GM12878 (cell line): Measurements from ENCODE around the gene SLC25A48. TPM values are rescaled to one million over a fixed set of nuclear protein-coding genes. Genes with fewer than 3 reads are reported as not detected.

Source experiments
- ATAC-seq: fragments of 200-7000 bp; cut with Tn5 transposase; 3 replicates; pipeline ENCODE4 v1.9.1; 2020; ENCODE audit warnings: mild to moderate bottlenecking, moderate library complexity
- BruUV-seq: library from RNA; stranded (reverse); fragments of 400-500 nt; replicated peaks from 2 replicates; lab custom pipeline; 2021; lab: Mats Ljungman, UMichigan
- CTCF ChIA-PET: fragments of 300-600 bp; sonication (Branson Sonifier 250); formaldehyde crosslinking; extraction: SDS; loops from one replicate; lab custom pipeline; 2021; ENCODE audit warnings: inconsistent platforms; lab: Yijun Ruan, JAX
- POLR2A ChIA-PET: fragments of 350-600 bp; formaldehyde crosslinking; extraction: SDS; loops from one replicate; lab custom pipeline; 2021; ENCODE audit warnings: inconsistent platforms; lab: Charles Lee
- RAD21 ChIA-PET: fragments of 300-600 bp; sonication (Branson Sonifier 250); formaldehyde crosslinking; loops from one replicate; lab custom pipeline; 2023; ENCODE audit warnings: antibody characterized with exemption; ENCODE audit not compliant: unreplicated experiment; lab: Charles Lee
- SMC1A ChIA-PET: fragments of 300-600 bp; sonication (Branson Sonifier 250); formaldehyde crosslinking; loops from one replicate; lab custom pipeline; 2023; ENCODE audit not compliant: unreplicated experiment, uncharacterized antibody; lab: Charles Lee
- DNase-seq: peaks from one replicate; pipeline ENCODE4 v3.0.0-alpha.2; 2011; ENCODE audit warnings: low read depth, low spot score
- FAIRE-seq: peaks from 3 replicates; lab custom pipeline; 2011; peaks lifted over from hg19 to GRCh38; lab: Jason Lieb, UNC
- H2AFZ ChIP-seq: 2 replicates; pipeline ENCODE4 v1.6.0; 2011; ENCODE audit warnings: low read depth, low read length, control low read depth; ENCODE audit not compliant: control insufficient read depth
- H3K27ac ChIP-seq: 2 replicates; pipeline ENCODE4 v1.5.1; 2011; ENCODE audit warnings: control low read depth; ENCODE audit not compliant: control insufficient read depth, insufficient read depth
- H3K27me3 ChIP-seq, 2 experiments: replicated peaks in 1 of 2; 2 replicates each; pipeline versions ENCODE4 v1.6.0 to v1.6.1; 2011; ENCODE audit warnings: low read length in 1 of 2; ENCODE audit not compliant: control insufficient read depth in 2 of 2, insufficient read depth in 2 of 2
- H3K36me3 ChIP-seq, 2 experiments: 2 replicates each; pipeline ENCODE4 v1.5.1; 2011; ENCODE audit warnings: low read length in 1 of 2; ENCODE audit not compliant: control insufficient read depth in 2 of 2, insufficient read depth in 2 of 2
- H3K4me1 ChIP-seq: 2 replicates; pipeline ENCODE4 v1.6.1; 2011; ENCODE audit warnings: mild to moderate bottlenecking, low read length, moderate library complexity, mixed read lengths; ENCODE audit not compliant: control insufficient read depth, insufficient read depth
- H3K4me2 ChIP-seq: 2 replicates; pipeline ENCODE4 v1.6.0; 2011; ENCODE audit warnings: control low read depth; ENCODE audit not compliant: control insufficient read depth, insufficient read depth
- H3K4me3 ChIP-seq: fragments of 200-600 bp; sonication (generic); 2 replicates; pipeline ENCODE4 v1.5.1; 2016
- H3K79me2 ChIP-seq: 2 replicates; pipeline ENCODE4 v1.6.0; 2011; ENCODE audit warnings: low read length; ENCODE audit not compliant: control insufficient read depth, insufficient read depth
- H3K9ac ChIP-seq: 2 replicates; pipeline ENCODE4 v1.8.0; 2011; ENCODE audit warnings: low read length, control low read depth, mixed read lengths; ENCODE audit not compliant: control insufficient read depth, insufficient read depth
- H3K9me3 ChIP-seq: replicated peaks from 3 replicates; pipeline ENCODE4 v1.5.1; 2011; ENCODE audit warnings: mild to moderate bottlenecking, low read length; ENCODE audit not compliant: control insufficient read depth, insufficient read depth
- H4K20me1 ChIP-seq: 2 replicates; pipeline ENCODE4 v1.6.0; 2011; ENCODE audit not compliant: control insufficient read depth, insufficient read depth
- CEBPB ChIP-seq, 2 experiments: fragments of 150-350 bp in 1 of 2; IDR thresholded peaks; 2 replicates each; pipeline ENCODE4 v1.6.1; 2012 to 2014; ENCODE audit warnings: low read depth in 2 of 2, low read length in 2 of 2, borderline replicate concordance in 1 of 2, inconsistent platforms in 1 of 2
- CHD1 ChIP-seq: IDR thresholded peaks from 2 replicates; pipeline ENCODE4 v1.6.1; 2012; ENCODE audit warnings: low read depth, low read length, improper control_type of control experiment
- CHD2 ChIP-seq: IDR thresholded peaks from 2 replicates; pipeline ENCODE4 v1.6.1; 2011; ENCODE audit warnings: low read depth, low read length, improper control_type of control experiment, borderline replicate concordance
- CREM ChIP-seq: IDR thresholded peaks from 2 replicates; pipeline ENCODE4 v1.6.1; 2014; ENCODE audit warnings: antibody characterized with exemption, low read depth
- GABPA ChIP-seq: IDR thresholded peaks from 2 replicates; pipeline ENCODE4 v1.6.1; 2014; ENCODE audit warnings: antibody characterized with exemption, low read depth, mild to moderate bottlenecking, inconsistent platforms
- IRF5 ChIP-seq: fragments of 450-650 bp; IDR thresholded peaks from 2 replicates; pipeline ENCODE4 v1.6.1; 2017; ENCODE audit warnings: borderline replicate concordance
- KDM1A ChIP-seq: fragments of 200-600 bp; sonication (generic); IDR thresholded peaks from 2 replicates; pipeline ENCODE4 v1.6.1; 2016; ENCODE audit warnings: borderline replicate concordance
- POLR2A ChIP-seq: IDR thresholded peaks from 2 replicates; pipeline ENCODE4 v1.6.1; 2011; ENCODE audit warnings: low read depth, mild to moderate bottlenecking, low read length
- RB1 ChIP-seq: fragments of 450-650 bp; formaldehyde crosslinking; IDR thresholded peaks from 2 replicates; pipeline ENCODE4 v1.6.1; 2017; ENCODE audit warnings: mild to moderate bottlenecking, borderline replicate concordance
- SMARCA5 ChIP-seq: fragments of 450-650 bp; IDR thresholded peaks from 2 replicates; pipeline ENCODE4 v1.6.1; 2017; ENCODE audit warnings: mild to moderate bottlenecking
- SPI1 ChIP-seq: IDR thresholded peaks from 2 replicates; pipeline ENCODE4 v1.6.1; 2011; ENCODE audit warnings: low read depth, mild to moderate bottlenecking, low read length, moderate library complexity, borderline replicate concordance; ENCODE audit not compliant: insufficient read depth
- STAT1 ChIP-seq: fragments of 450-650 bp; conservative IDR thresholded peaks from 2 replicates; pipeline ENCODE4 v1.6.1; 2014; ENCODE audit warnings: antibody characterized with exemption, mild to moderate bottlenecking
- ZNF217 ChIP-seq: fragments of 450-650 bp; IDR thresholded peaks from 2 replicates; pipeline ENCODE4 v1.6.1; 2017; ENCODE audit warnings: antibody characterized with exemption, mild to moderate bottlenecking
- ZNF24 ChIP-seq: fragments of 450-650 bp; IDR thresholded peaks from 2 replicates; pipeline ENCODE4 v1.6.1; 2017; ENCODE audit warnings: antibody characterized with exemption, mild to moderate bottlenecking
- WGBS: methylation state at CpG from one replicate; pipeline ENCODE4 v1.1.6; 2016; ENCODE audit warnings: low lambda C conversion rate; ENCODE audit not compliant: insufficient replicate concordance, insufficient coverage; ENCODE audit errors: missing lambda C conversion rate; 5-methylcytosine and 5-hydroxymethylcytosine counted together
- in situ Hi-C: fragments of 300-500 bp; cut with MboI; formaldehyde crosslinking; loops from 9 replicates; pipeline ENCODE4 v1.14.3; 2018; ENCODE audit warnings: mixed read lengths
- intact Hi-C: fragments of 100-400 bp; cut with micrococcal nuclease; formaldehyde crosslinking; loops from one replicate; pipeline ENCODE4 v1.14.2; 2022; ENCODE audit not compliant: unreplicated experiment
- polyA plus RNA-seq, 11 experiments: library from polyadenylated mRNA; depleted of rRNA in 4 of 11; unstranded in 6 of 11; stranded (reverse) in 5 of 11; fragments of >200 nt; fragmentation: Nextera tagmentation in 4 of 11; fragmentation: Illumina TruSeq in 1 of 11; extraction: Ambion mirVana in 4 of 11; extraction: Trizol in 1 of 11; gene quantifications; 1 replicate in 1 of 11; 2 replicates in 10 of 11; pipeline versions ENCODE4 v1.2.1 to v1.2.3, GENCODE V29; 2011 to 2016; ENCODE audit warnings: inconsistent platforms in 2 of 11, missing spikeins in 2 of 11, low read depth in 1 of 11
- total RNA-seq, 4 experiments: library from RNA; depleted of rRNA in 3 of 4; stranded (reverse); fragments of >200 nt in 3 of 4; fragmentation: Illumina TruSeq in 1 of 4; extraction: Trizol in 1 of 4; gene quantifications; 2 replicates each; pipeline versions ENCODE4 v1.2.1 to v1.2.3, GENCODE V29; 2013 to 2021
- TF ChIP-seq, protein P1 (sequence below): fragments of 450-650 bp; conservative IDR thresholded peaks from 2 replicates; pipeline ENCODE4 v1.6.1; 2017; ENCODE audit warnings: mild to moderate bottlenecking, moderate library complexity

Gene SLC25A48
- total and polyA plus RNA-seq, 10 of the 15 experiments (the other 5 are each of a cell fraction or from before 2014, with no cell fraction given), result 0.06 TPM; not detected in 9

GRCh38 chr5:135851186-135851914 is 16.9 kb downstream of the SLC25A48 start:
- SMC1A ChIA-PET, result no interaction called here
- H3K27me3 ChIP-seq, result peaks cover 3 to 4% of the 10 kb centered on the region in 2 experiments; a peak in 3 of 4 replicates
- 46% methylated on average over 23 of the region's 24 CpGs for WGBS
- no peaks in the 10 kb centered on the region for H3K79me2 ChIP-seq
- no peak overlapping the region for H3K9ac ChIP-seq
- no TSS peak for BruUV-seq
- no peaks in the 10 kb centered on the region for H3K4me1 ChIP-seq
- no peak for DNase-seq
- H2AFZ ChIP-seq, result no peak overlapping the region
- CTCF ChIA-PET, result interaction anchor here (1.4 kb wide), 1 partner anchor 20 kb away, joined by 3 read pairs; no protein-coding TSS in a partner anchor
- TF ChIP-seq, protein P1, sequence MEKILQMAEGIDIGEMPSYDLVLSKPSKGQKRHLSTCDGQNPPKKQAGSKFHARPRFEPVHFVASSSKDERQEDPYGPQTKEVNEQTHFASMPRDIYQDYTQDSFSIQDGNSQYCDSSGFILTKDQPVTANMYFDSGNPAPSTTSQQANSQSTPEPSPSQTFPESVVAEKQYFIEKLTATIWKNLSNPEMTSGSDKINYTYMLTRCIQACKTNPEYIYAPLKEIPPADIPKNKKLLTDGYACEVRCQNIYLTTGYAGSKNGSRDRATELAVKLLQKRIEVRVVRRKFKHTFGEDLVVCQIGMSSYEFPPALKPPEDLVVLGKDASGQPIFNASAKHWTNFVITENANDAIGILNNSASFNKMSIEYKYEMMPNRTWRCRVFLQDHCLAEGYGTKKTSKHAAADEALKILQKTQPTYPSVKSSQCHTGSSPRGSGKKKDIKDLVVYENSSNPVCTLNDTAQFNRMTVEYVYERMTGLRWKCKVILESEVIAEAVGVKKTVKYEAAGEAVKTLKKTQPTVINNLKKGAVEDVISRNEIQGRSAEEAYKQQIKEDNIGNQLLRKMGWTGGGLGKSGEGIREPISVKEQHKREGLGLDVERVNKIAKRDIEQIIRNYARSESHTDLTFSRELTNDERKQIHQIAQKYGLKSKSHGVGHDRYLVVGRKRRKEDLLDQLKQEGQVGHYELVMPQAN, result no peak
- TF ChIP-seq RB1, result no peak
- no peak for TF ChIP-seq POLR2A
- TF ChIP-seq ZNF217, result no peak
- TF ChIP-seq GABPA, result no peak
- TF ChIP-seq ZNF24, result no peak
- no peak for TF ChIP-seq KDM1A
- no peak for TF ChIP-seq CHD1
- no peak for TF ChIP-seq CEBPB (IDR thresholded peaks at IDR 0.05; ENCODE audit: borderline replicate concordance in 1 of 2, low read depth in 2 of 2, low read length in 2 of 2)
- no peak for TF ChIP-seq CREM
- TF ChIP-seq IRF5, result no peak
- TF ChIP-seq CHD2, result no peak
- TF ChIP-seq SPI1, result no peak
- no peak for TF ChIP-seq SMARCA5
- TF ChIP-seq STAT1, result no peak
- no peak for ATAC-seq
- FAIRE-seq, result no peak
- no peaks in the 10 kb centered on the region for H3K9me3 ChIP-seq
- in situ Hi-C loops (no loop called here), intact Hi-C loops (no loop called here)
- POLR2A ChIA-PET, result no interaction called here
- RAD21 ChIA-PET, result no interaction called here
- no peak overlapping the region for H3K4me3 ChIP-seq
- H4K20me1 ChIP-seq, result no peaks in the 10 kb centered on the region; the same call in 1 of the 2 replicates
- H3K4me2 ChIP-seq, result no peak overlapping the region
- H3K36me3 ChIP-seq, result no peaks in the 10 kb centered on the region
- H3K27ac ChIP-seq, result no peak overlapping the region
